ENCODE measurements around the gene RAP2A. TPM values are rescaled to one million over a fixed set of nuclear protein-coding genes. Genes with fewer than 3 reads are reported as not detected.

RAP2A gene
- total RNA-seq, 1 experiment from 2014 or later: 33.4 TPM

DNA sequence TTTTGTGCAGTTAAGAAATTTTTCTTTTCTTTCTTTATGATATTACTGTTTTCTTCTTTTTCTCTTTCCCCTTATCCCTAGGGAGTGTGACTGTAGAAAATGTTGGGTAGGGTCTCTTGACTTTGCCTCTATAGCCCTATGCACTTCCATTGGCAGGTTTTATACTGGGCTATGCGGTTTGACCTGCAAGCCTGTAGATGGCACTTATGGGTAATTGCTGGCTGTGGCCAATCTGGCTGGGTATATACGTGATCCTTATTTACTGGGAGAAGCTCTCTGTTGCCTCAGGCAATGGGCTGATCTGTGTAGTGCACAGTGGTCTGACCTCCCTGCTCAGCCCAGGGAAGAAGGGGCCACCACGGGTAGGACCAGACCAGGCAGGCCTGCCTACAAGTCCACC lies 78.8 kb downstream of the RAP2A start:
- DNase-seq (ENCODE audit: unreplicated experiment): no peak
- ChIA-PET POLR2A (interaction anchor here (0.6 to 0.7 kb wide), 3 partner anchors 11 to 1689 kb away, joined by 3 read pairs; no protein-coding TSS in a partner anchor), CTCF (interaction anchor here (1.2 kb wide), 1 partner anchor 15 kb away, joined by 3 read pairs; no protein-coding TSS in a partner anchor)
- peaks cover 11% of the 10 kb centered on the region for H3K27me3 Mint-ChIP-seq (ENCODE audit: insufficient read depth, unreplicated experiment)
- no peaks in the 10 kb centered on the region for H3K36me3 Mint-ChIP-seq (ENCODE audit: insufficient read depth, unreplicated experiment)
- intact Hi-C loops (cut with micrococcal nuclease): no loop called here
- TF ChIP-seq, protein P1, sequence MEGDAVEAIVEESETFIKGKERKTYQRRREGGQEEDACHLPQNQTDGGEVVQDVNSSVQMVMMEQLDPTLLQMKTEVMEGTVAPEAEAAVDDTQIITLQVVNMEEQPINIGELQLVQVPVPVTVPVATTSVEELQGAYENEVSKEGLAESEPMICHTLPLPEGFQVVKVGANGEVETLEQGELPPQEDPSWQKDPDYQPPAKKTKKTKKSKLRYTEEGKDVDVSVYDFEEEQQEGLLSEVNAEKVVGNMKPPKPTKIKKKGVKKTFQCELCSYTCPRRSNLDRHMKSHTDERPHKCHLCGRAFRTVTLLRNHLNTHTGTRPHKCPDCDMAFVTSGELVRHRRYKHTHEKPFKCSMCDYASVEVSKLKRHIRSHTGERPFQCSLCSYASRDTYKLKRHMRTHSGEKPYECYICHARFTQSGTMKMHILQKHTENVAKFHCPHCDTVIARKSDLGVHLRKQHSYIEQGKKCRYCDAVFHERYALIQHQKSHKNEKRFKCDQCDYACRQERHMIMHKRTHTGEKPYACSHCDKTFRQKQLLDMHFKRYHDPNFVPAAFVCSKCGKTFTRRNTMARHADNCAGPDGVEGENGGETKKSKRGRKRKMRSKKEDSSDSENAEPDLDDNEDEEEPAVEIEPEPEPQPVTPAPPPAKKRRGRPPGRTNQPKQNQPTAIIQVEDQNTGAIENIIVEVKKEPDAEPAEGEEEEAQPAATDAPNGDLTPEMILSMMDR (IDR thresholded peaks at IDR 0.05; ENCODE audit: unreplicated experiment): no peak
- peaks cover 15% of the 10 kb centered on the region for H3K9me3 Mint-ChIP-seq (ENCODE audit: unreplicated experiment)
- no peak overlapping the region for H3K27ac Mint-ChIP-seq (ENCODE audit: low read depth, unreplicated experiment)
- BruUV-seq (replicated peaks): no TSS peak
- no peak overlapping the region for H3K4me3 Mint-ChIP-seq (ENCODE audit: unreplicated experiment)
- no peaks in the 10 kb centered on the region for H3K4me1 Mint-ChIP-seq (ENCODE audit: insufficient read depth, unreplicated experiment)

DNA sequence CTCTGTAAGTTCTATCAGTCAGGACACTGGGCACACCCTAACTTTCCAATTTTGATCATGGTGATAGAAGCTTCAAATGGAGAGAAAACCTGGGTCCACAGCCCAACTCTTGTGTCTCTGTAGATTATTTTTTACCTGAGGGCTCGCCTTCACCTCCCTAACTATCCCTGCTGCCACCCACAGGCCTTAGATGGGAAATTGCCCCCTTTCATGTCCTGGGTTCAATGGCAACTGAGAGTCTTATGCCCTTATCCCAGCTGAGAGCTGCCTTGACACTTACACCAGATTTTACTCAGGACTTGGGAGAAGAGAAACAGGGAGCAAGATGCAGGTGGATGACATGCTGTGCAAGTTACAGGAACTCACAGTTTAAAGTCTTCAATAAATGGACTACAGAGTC lies 81.7 kb downstream of the RAP2A start:
- intact Hi-C loops (cut with micrococcal nuclease): no loop called here
- Mint-ChIP-seq H3K27ac (ENCODE audit: low read depth, unreplicated experiment) (no peak overlapping the region), H3K36me3 (ENCODE audit: insufficient read depth, unreplicated experiment) (no peaks in the 10 kb centered on the region), H3K4me3 (ENCODE audit: unreplicated experiment) (no peak overlapping the region), H3K9me3 (ENCODE audit: unreplicated experiment) (peaks cover 22% of the 10 kb centered on the region), H3K4me1 (ENCODE audit: insufficient read depth, unreplicated experiment) (no peaks in the 10 kb centered on the region), H3K27me3 (ENCODE audit: insufficient read depth, unreplicated experiment) (peaks cover 11% of the 10 kb centered on the region)
- ChIA-PET POLR2A (no interaction called here), CTCF (interaction anchor here (0.6 to 1.0 kb wide), 2 partner anchors 126 to 497 kb away, joined by 3 read pairs; no protein-coding TSS in a partner anchor)
- TF ChIP-seq, protein P1 (IDR thresholded peaks at IDR 0.05; ENCODE audit: unreplicated experiment): no peak
- DNase-seq (ENCODE audit: unreplicated experiment): no peak
- BruUV-seq (replicated peaks): no TSS peak

- CTCF ChIA-PET: interaction anchor here (0.6 kb wide), 1 partner anchor 9 kb away, joined by 4 read pairs; no protein-coding TSS in a partner anchor
- Mint-ChIP-seq H3K27ac (ENCODE audit: low read depth, unreplicated experiment) (no peak overlapping the region), H3K4me3 (ENCODE audit: unreplicated experiment) (no peak overlapping the region), H3K36me3 (ENCODE audit: insufficient read depth, unreplicated experiment) (no peaks in the 10 kb centered on the region), H3K9me3 (ENCODE audit: unreplicated experiment) (peaks cover 18% of the 10 kb centered on the region), H3K4me1 (ENCODE audit: insufficient read depth, unreplicated experiment) (no peaks in the 10 kb centered on the region), H3K27me3 (ENCODE audit: insufficient read depth, unreplicated experiment) (no peaks in the 10 kb centered on the region)
- DNase-seq (ENCODE audit: unreplicated experiment): no peak
- POLR2A ChIA-PET: no interaction called here
- TF ChIP-seq, protein P1 (IDR thresholded peaks at IDR 0.05; ENCODE audit: unreplicated experiment): no peak
- BruUV-seq (replicated peaks): no TSS peak
- intact Hi-C loops (cut with micrococcal nuclease): no loop called here
Measured at GRCh38 chr13:97517967-97518366, 84.0 kb downstream of the RAP2A start.

Other genes with a start within 250 kb of the RAP2A start
- 74.3 and 85.8 TPM in 2 replicates for gene MBNL2, start 211.8 kb upstream of the RAP2A start, total RNA-seq (2022)